ENCODE measurements around the gene PRKG2. TPM values are rescaled to one million over a fixed set of nuclear protein-coding genes. Genes with fewer than 3 reads are reported as not detected.

The PRKG2 gene
- total RNA-seq, 1 experiment from 2014 or later: 1.9 TPM

- H3K9ac ChIP-seq (ENCODE audit: extremely low read depth, insufficient read length, low read length): no peak overlapping the region
- no peak overlapping the region for H3K14ac ChIP-seq (ENCODE audit: insufficient read depth, low read length)
- no peak overlapping the region for H2BK15ac ChIP-seq (ENCODE audit: low read depth, low read length)
- no peak overlapping the region for H2BK5ac ChIP-seq (ENCODE audit: insufficient read length, low read length)
- H3K23ac ChIP-seq (ENCODE audit: insufficient read length, low read depth, low read length): no peak overlapping the region
- H4K91ac ChIP-seq (ENCODE audit: insufficient read length, low read depth, low read length): no peak overlapping the region
- no peaks in the 10 kb centered on the region for H4K20me1 ChIP-seq (ENCODE audit: control insufficient read depth, insufficient read depth, insufficient read length)
- no peaks in the 10 kb centered on the region for H3K79me2 ChIP-seq (ENCODE audit: insufficient read depth, low read length)
- Mint-ChIP-seq H3K27me3 (ENCODE audit: low read depth) (peaks cover 3% of the 10 kb centered on the region), H3K4me3 (no peak overlapping the region), H3K36me3 (ENCODE audit: insufficient read depth in 1 of 3, low read depth in 3 of 3) (no peaks in the 10 kb centered on the region), H3K27ac (no peak overlapping the region), H3K4me1 (0 out of 4 replicates have a peak, but pooled peaks cover 2% of the 10 kb centered on the region in 2 experiments), H3K9me3 (no peaks in the 10 kb centered on the region)
- H2BK20ac ChIP-seq (ENCODE audit: low read depth, low read length, poor library complexity, severe bottlenecking): no peak overlapping the region
- H2AFZ ChIP-seq (ENCODE audit: low read length): no peak overlapping the region
- no peak overlapping the region for H2BK12ac ChIP-seq (ENCODE audit: insufficient read length, low read depth, low read length)
- no peaks in the 10 kb centered on the region for H3K27me3 ChIP-seq (ENCODE audit: insufficient read depth, low read length)
- no peak overlapping the region for H3K27ac ChIP-seq (ENCODE audit: insufficient read length, low read depth, low read length)
- H3K56ac ChIP-seq (ENCODE audit: insufficient read length, low read depth, low read length): no peak overlapping the region
- no peak overlapping the region for H3K18ac ChIP-seq (ENCODE audit: insufficient read length, low read depth, low read length)
- TF ChIP-seq CTCF (conservative IDR thresholded peaks at IDR 0.05): no peak
- no peaks in the 10 kb centered on the region for H3K9me3 ChIP-seq (ENCODE audit: control insufficient read depth, low read depth, low read length)
- no peak overlapping the region for H3K4me2 ChIP-seq (ENCODE audit: insufficient read depth, insufficient read length, low read length)
- no peak overlapping the region for H3T11ph ChIP-seq (ENCODE audit: low read length)
- no peak overlapping the region for H3K4ac ChIP-seq (ENCODE audit: low read depth, low read length)
- H2AK5ac ChIP-seq (ENCODE audit: insufficient read length, low read length): no peak overlapping the region
- H3K79me1 ChIP-seq (ENCODE audit: insufficient read depth, low read depth, low read length, poor library complexity, severe bottlenecking): no peaks in the 10 kb centered on the region
- H4K5ac ChIP-seq (ENCODE audit: insufficient read length, low read depth, low read length): no peak overlapping the region
- H3K23me2 ChIP-seq (ENCODE audit: insufficient read length, low read depth, low read length, poor library complexity, severe bottlenecking): no peaks in the 10 kb centered on the region
- H4K8ac ChIP-seq (replicated peaks; ENCODE audit: insufficient read length, low read depth, low read length): no peak overlapping the region
- H2BK120ac ChIP-seq (ENCODE audit: low read depth, low read length, poor library complexity, severe bottlenecking): no peak overlapping the region
- no peak for DNase-seq
- H3K4me1 ChIP-seq (ENCODE audit: insufficient read depth, low read length): no peaks in the 10 kb centered on the region; the same call in 1 of the 2 replicates
- WGBS (ENCODE audit: extremely low coverage, insufficient read length, low lambda C conversion rate): no CpG with 5 or more reads among the region's 5 CpGs
These were observed 149.6 kb downstream of the PRKG2 start for GRCh38 chr4:81065446-81065845.

All from H9 (cell line).